ENCODE data around the gene TUBB6. TPM values are rescaled to one million over a fixed set of nuclear protein-coding genes. Genes with fewer than 3 reads are reported as not detected.

The TUBB6 gene
- total RNA-seq = 110 TPM
- long read RNA-seq, transcript TUBB6-203 (4 exons, 788 nt) = minor isoform, 6 of 162 reads
- long read RNA-seq, transcript TUBB6-213 (4 exons, 1,017 nt) = minor isoform, 7 of 162 reads
- long read RNA-seq, transcript TUBB6-201 (4 exons, 2,064 nt) = major isoform, 91 of 162 reads
- long read RNA-seq, transcript TUBB6-202 (3 exons, 2,163 nt) = minor isoform, 9 of 162 reads
- long read RNA-seq, partial matches to known transcripts = 33 of 162 reads
- long read RNA-seq, other reads (novel, unspliced or antisense) = 9 of 162 reads

GRCh38 chr18:12307701-12308385 is at the start of gene TUBB6:
TSS of gene TUBB6 (plus strand) at chr18:12308241. CDS start at chr18:12308293, 52 bp downstream.
- H3K9me3 ChIP-seq = no peaks in the 10 kb centered on the region
- H3K4me3 ChIP-seq = peak within 1 kb of the TSS; percentile 76
- peaks cover 19% of the 10 kb centered on the region for H3K36me3 ChIP-seq
- no peak for TF ChIP-seq CTCF (IDR thresholded peaks at IDR 0.05)
- DNase-seq = peak; percentile 88
- H3K4me1 ChIP-seq = peaks cover 19% of the 10 kb centered on the region
- no peaks in the 10 kb centered on the region for H3K27me3 ChIP-seq
- peak; percentile 86 for ATAC-seq
- H3K27ac ChIP-seq = peak within 1 kb of the TSS; percentile 96
- intact Hi-C loops (cut with DNase I) = no loop called here

GRCh38 chr18:12258719-12259705 is 49.0 kb upstream of the TUBB6 start:
- Histone ChIP-seq H3K27ac (no peak overlapping the region), H3K9me3 (no peaks in the 10 kb centered on the region), H3K4me3 (no peak overlapping the region), H3K27me3 (peaks cover 13% of the 10 kb centered on the region), H3K36me3 (no peaks in the 10 kb centered on the region), H3K4me1 (peaks cover 5% of the 10 kb centered on the region)
- no peak for DNase-seq
- ATAC-seq = no peak
- intact Hi-C loops (cut with DNase I) = no loop called here
- TF ChIP-seq CTCF (IDR thresholded peaks at IDR 0.05) = no peak

GRCh38 chr18:12262748-12263147 is 45.3 kb upstream of the TUBB6 start:
- Histone ChIP-seq H3K36me3 (no peaks in the 10 kb centered on the region), H3K4me3 (no peak overlapping the region), H3K9me3 (no peaks in the 10 kb centered on the region), H3K4me1 (no peaks in the 10 kb centered on the region), H3K27ac (no peak overlapping the region), H3K27me3 (no peaks in the 10 kb centered on the region)
- no peak for TF ChIP-seq CTCF (IDR thresholded peaks at IDR 0.05)
- intact Hi-C loops (cut with DNase I) = no loop called here
- no peak for ATAC-seq
- DNase-seq = no peak

GRCh38 chr18:12264864-12265263 is 43.2 kb upstream of the TUBB6 start:
- intact Hi-C loops (cut with DNase I) = no loop called here
- Histone ChIP-seq H3K4me1 (no peaks in the 10 kb centered on the region), H3K27ac (no peak overlapping the region), H3K27me3 (no peaks in the 10 kb centered on the region), H3K36me3 (no peaks in the 10 kb centered on the region), H3K4me3 (no peak overlapping the region), H3K9me3 (no peaks in the 10 kb centered on the region)
- TF ChIP-seq CTCF (IDR thresholded peaks at IDR 0.05) = no peak
- DNase-seq (no peak), ATAC-seq (no peak)

- Histone ChIP-seq H3K27ac (peak overlapping the region; percentile 51), H3K27me3 (no peaks in the 10 kb centered on the region), H3K4me1 (no peaks in the 10 kb centered on the region), H3K4me3 (peak overlapping the region; percentile 52), H3K9me3 (no peaks in the 10 kb centered on the region), H3K36me3 (no peaks in the 10 kb centered on the region)
- intact Hi-C loops (cut with DNase I) = no loop called here
- peak; percentile 53 for TF ChIP-seq CTCF (IDR thresholded peaks at IDR 0.05)
- peak; percentile 85 for DNase-seq
- peak; percentile 89 for ATAC-seq
Measured at GRCh38 chr18:12271376-12272235, 36.4 kb upstream of the TUBB6 start.
